ENCODE results near the gene MYO1D.
"Not testable (repeated sequence)": the region's sequence is repeated elsewhere in the genome, so short reads cannot be mapped to it uniquely, and the experiment has no call there.

MYO1D gene

DNA sequence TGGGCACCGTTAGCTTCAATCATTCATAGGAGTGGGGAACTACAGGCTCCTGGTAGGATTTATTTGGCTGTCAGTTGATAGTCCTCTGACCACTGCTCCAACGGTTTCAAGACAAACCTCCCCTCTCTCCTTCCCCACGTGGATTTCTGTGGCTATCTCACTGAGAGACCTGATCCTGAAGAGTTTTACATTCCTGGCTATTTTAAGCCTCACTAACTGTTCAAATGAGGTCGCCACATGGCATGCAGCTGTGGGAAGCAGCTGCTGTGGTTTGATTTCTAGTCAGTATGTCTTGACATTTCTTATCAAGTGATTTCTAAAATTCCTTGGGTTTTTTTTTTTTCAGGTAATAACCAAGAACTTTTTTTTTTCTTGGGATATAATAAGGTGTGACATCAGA, 351.8 kb downstream of the MYO1D start:
- no peak for DNase-seq (ENCODE audit: low spot score)

DNA sequence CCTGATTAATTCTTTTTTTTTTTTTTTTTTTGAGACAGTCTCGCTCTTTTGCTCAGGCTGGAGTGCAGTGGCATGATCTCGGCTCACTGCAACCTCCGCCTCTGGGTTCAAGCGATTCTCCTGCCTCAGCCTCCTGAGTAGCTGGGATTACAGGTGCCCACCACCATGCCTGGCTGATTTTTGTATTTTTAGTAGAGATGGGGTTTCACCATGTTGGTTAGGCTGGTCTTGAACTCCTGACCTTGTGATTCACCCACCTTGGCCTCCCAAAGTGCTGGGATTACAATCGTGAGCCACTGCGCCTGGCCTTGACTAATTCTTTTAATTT, 352.4 kb downstream of the MYO1D start:
- not testable (repeated sequence) for DNase-seq (ENCODE audit: low spot score)

GRCh38 chr17:32523827-32524552, 352.9 kb downstream of the MYO1D start:
- DNase-seq (ENCODE audit: low spot score): peak; percentile 29

GRCh38 chr17:32523017-32523680, 353.8 kb downstream of the MYO1D start:
- DNase-seq (ENCODE audit: low spot score): peak; percentile 39

DNA sequence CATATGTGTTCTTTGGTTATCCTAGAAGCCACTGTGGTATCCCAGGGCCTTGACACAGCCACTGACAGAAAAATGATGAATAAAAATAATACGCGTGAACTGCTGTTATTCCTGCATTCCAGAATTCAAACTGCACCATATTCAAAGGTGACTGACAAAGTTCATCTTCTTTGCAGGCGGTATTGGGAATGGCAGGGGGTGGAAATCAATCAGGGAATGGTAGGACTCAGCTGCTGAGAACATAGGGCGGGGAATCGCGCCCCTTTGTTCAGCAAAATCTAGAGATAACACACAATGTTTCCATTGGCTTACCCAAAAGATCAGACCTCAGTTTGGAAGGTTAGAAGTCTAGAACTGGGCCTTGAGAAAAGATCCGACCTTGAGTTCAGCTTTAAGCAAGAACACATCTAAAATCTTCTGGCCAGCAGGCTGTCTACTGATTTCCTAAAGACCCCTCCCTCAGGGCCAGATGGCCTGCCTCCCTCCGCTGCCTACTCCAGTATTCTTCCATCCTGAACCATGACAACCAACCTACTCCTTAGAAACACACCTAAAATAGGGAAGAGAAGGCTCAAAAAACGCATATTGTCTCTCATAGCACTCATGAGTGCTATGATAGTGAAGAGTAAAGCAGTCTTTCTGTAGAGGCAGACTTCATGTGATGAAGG, 356.1 kb downstream of the MYO1D start:
- DNase-seq (ENCODE audit: low spot score): no peak

DNA sequence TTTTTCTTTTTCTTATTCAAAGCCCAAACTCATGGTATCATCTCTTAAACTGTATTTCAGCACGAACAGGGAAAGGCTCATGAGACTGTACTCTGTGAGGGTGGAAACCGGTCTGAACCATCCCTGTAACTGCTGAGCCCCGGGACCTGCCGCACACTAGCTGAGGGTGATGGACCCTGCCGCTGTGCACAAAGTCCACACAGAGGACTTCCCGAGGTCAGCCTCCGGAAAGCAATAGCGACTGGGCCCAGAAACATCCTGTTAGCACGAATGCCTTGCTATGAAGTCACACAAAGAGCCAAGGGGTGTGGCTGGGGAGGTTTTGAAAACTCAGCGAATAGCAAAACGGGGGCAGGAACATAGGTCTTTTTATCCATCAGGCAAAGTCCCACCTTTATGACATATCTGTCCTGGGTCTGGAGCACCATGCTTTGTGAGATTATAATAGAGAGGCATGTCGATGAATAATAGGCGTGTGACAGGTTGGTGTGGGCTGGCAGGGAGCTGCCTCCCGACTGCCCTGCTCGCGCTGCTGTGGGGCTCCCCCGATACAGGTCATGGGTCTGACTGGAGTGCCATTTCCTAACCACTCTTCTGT, 356.7 kb downstream of the MYO1D start:
- DNase-seq (ENCODE audit: low spot score): peak; percentile 66

DNA sequence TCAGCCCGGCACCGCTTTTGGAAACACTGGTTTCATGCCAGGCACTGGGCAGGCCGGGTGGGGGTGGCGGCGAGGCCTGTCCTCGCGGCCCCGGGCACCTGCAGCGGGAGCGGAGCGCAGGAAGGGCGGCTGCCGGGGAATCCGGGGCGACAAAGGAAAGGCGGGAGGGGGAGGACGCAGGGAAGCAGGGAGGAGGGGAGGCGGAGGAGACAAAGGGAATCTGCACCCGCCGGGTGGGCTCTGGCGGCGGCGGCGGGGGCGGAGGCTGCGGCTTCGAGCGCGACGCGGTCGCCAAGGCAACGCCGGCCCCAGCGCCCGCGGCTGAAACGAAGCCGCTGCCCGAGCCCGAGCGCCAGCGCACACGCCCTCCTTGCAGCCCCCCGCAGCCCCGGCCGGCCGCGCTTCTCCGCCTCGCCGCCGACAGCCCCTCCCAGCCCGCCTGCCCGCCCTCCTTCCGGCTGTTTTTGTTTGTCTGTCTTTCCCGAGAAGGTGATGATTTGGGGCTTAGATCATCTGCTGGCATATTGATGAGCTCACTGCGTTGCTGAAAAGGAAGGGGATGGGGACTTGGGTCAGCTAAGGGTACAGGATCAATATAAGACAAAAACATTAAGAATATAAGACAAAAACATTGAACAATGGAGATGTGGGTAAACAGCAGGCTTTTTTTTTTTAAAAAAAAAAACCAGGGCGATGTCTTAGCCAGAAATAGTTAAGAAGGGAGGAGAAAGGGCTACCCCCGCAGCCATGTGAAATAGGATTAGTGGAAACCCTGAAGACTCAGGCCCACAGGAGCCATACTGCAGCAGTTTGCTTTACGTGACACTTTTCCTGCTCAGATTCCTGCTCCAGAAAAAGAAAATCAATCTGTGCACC, 357.5 kb downstream of the MYO1D start:
- peak; percentile 81 for DNase-seq (ENCODE audit: low spot score)

DNA sequence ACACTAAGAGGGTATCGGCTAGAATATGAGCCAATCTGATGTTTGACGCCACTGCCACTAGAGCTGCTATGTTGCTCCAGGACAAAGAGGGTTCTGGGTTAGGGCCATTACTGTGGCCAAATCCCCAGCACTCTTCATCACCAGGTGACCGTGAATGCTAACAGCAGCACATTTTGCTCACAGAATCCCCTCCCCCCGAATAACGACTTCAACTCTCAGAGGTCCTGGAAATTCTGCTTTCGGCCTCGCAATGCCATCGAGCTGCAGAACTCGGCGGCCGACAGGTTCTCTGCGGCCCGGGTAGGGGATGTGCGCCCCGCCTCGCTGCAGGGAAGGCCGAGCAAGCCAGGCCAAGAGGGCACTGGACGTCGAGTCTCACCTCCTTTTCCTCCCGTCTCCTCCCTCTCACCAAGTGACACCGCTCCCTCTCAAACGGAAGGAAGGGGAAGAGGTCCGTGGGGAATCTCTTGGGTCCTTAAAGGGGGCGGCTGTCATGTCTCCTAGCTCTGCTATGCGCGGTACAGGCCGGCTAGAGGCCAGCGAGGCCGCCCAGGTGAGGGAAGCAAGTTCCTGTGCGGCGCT, 358.2 kb downstream of the MYO1D start:
- no peak for DNase-seq (ENCODE audit: low spot score)

- no peak for DNase-seq (ENCODE audit: low spot score)
These were observed 358.9 kb downstream of the MYO1D start for GRCh38 chr17:32517982-32518381.

- DNase-seq (ENCODE audit: low spot score): peak; percentile 18
These were observed 359.8 kb downstream of the MYO1D start for GRCh38 chr17:32516940-32517701.

GRCh38 chr17:32516450-32516849, 360.5 kb downstream of the MYO1D start:
- DNase-seq (ENCODE audit: low spot score): no peak

GRCh38 chr17:32515677-32516383, 361.1 kb downstream of the MYO1D start:
- DNase-seq (ENCODE audit: low spot score): no peak

DNA sequence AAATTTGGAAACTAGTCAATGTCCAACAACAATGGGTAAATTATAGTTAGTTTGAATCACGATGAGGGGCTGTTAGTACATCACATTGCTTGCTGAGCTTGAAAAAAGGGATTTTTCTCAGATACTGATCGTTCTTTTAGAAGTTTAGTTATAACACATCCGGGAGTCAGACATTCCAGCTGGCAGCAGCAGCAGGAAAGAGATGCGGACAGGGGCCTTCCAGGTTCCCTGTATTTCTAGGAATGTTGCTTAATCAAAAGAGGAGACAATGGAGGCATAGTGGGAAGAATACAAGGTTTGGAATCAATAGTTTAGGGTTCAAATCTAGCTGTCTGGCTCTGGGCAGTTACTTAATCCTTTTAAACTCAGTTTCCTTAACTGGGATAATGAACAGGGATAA, 362.3 kb downstream of the MYO1D start:
- DNase-seq (ENCODE audit: low spot score): no peak

GRCh38 chr17:32513579-32513978, 363.3 kb downstream of the MYO1D start:
- DNase-seq (ENCODE audit: low spot score): no peak

GRCh38 chr17:32512328-32512727, 364.6 kb downstream of the MYO1D start:
- DNase-seq (ENCODE audit: low spot score): no peak

GRCh38 chr17:32510466-32510865, 366.5 kb downstream of the MYO1D start:
- no peak for DNase-seq (ENCODE audit: low spot score)

- no peak for DNase-seq (ENCODE audit: low spot score)
These were observed 368.0 kb downstream of the MYO1D start for GRCh38 chr17:32508926-32509325.

- DNase-seq (ENCODE audit: low spot score): no peak
These were observed 372.5 kb downstream of the MYO1D start for GRCh38 chr17:32504166-32504990.
